HepG2 (cell line): ENCODE results near the gene PPP2R5E. TPM values are rescaled to one million over a fixed set of nuclear protein-coding genes. Genes with fewer than 3 reads are reported as not detected.

Experiments used
- ATAC-seq: fragments of 200-7000 bp; cut with Tn5 transposase; 3 replicates; pipeline ENCODE4 v1.9.1; 2020; ENCODE audit warnings: mild to moderate bottlenecking, moderate library complexity
- BruUV-seq: library from RNA; stranded (reverse); fragments of 400-500 nt; replicated peaks from 2 replicates; lab custom pipeline; 2021; lab: Mats Ljungman, UMichigan
- CTCF ChIA-PET: fragments of 300-600 bp; formaldehyde crosslinking; extraction: SDS; loops from one replicate; lab custom pipeline; 2021; ENCODE audit warnings: low total read pairs, inconsistent platforms, low intra/inter-chr PET ratio; lab: Yijun Ruan, JAX
- POLR2A ChIA-PET: fragments of 350-600 bp; sonication (Branson Sonifier 250); formaldehyde crosslinking; loops from one replicate; lab custom pipeline; 2020; ENCODE audit warnings: antibody characterized with exemption, inconsistent platforms; lab: Yijun Ruan, JAX
- DNase-seq: peaks from one replicate; pipeline ENCODE4 v3.0.0-alpha.2; 2015; ENCODE audit warnings: low spot score
- FAIRE-seq: peaks from 3 replicates; lab custom pipeline; 2011; peaks lifted over from hg19 to GRCh38; lab: Jason Lieb, UNC
- H2AFZ ChIP-seq: one replicate; pipeline ENCODE4 v1.6.1; 2011; ENCODE audit warnings: low read length, inconsistent platforms
- H3K27ac ChIP-seq: fragments of 300-600 bp; 3 replicates; pipeline ENCODE4 v1.8.0; 2011; ENCODE audit warnings: mixed run types, mild to moderate bottlenecking, mixed read lengths, low read length, inconsistent platforms; ENCODE audit not compliant: insufficient read depth; ENCODE audit errors: extremely low read length
- H3K27me3 ChIP-seq, 2 experiments: fragments of 200-600 bp in 1 of 2; 2 replicates in 1 of 2; 3 replicates in 1 of 2; pipeline versions ENCODE4 v1.6.0 to v1.8.0; 2011; ENCODE audit warnings: low read length in 2 of 2, mild to moderate bottlenecking in 2 of 2, moderate library complexity in 2 of 2, inconsistent platforms in 1 of 2; ENCODE audit not compliant: insufficient read depth in 2 of 2, control insufficient read depth in 1 of 2
- H3K36me3 ChIP-seq, 2 experiments: fragments of 200-600 bp in 1 of 2; replicated peaks in 1 of 2; 2 replicates in 1 of 2; 3 replicates in 1 of 2; pipeline versions ENCODE4 v1.5.1 to v1.8.0; 2011; ENCODE audit warnings: low read length in 2 of 2, inconsistent platforms in 1 of 2; ENCODE audit not compliant: insufficient read depth in 2 of 2, control insufficient read depth in 1 of 2
- H3K4me1 ChIP-seq: 2 replicates; pipeline ENCODE4 v1.5.1; 2012; ENCODE audit warnings: low read length, inconsistent platforms; ENCODE audit not compliant: insufficient read depth
- H3K4me2 ChIP-seq: 2 replicates; pipeline ENCODE4 v1.6.0; 2011; ENCODE audit warnings: low read depth, low read length, inconsistent platforms
- H3K4me3 ChIP-seq, 3 experiments: fragments of 200-600 bp in 1 of 3; sonication (generic), shearing (Covaris generic) in 1 of 3; replicated peaks in 1 of 3; 2 replicates each; pipeline ENCODE4 v1.5.1; 2011 to 2016; ENCODE audit warnings: low read length in 3 of 3, inconsistent platforms in 2 of 3, low read depth in 2 of 3, mild to moderate bottlenecking in 2 of 3, control low read depth in 1 of 3, mixed read lengths in 1 of 3; ENCODE audit not compliant: insufficient read depth in 1 of 3
- H3K79me2 ChIP-seq: one replicate; pipeline ENCODE4 v1.6.1; 2011; ENCODE audit warnings: low read length, inconsistent platforms; ENCODE audit not compliant: insufficient read depth
- H3K9ac ChIP-seq: 2 replicates; pipeline ENCODE4 v1.6.0; 2011; ENCODE audit warnings: mild to moderate bottlenecking, low read depth, low read length, inconsistent platforms; ENCODE audit not compliant: insufficient read depth
- H3K9me3 ChIP-seq: 2 replicates; pipeline ENCODE4 v1.5.1; 2012; ENCODE audit warnings: mild to moderate bottlenecking, low read length
- H4K20me1 ChIP-seq: 2 replicates; pipeline ENCODE4 v1.6.0; 2011; ENCODE audit warnings: inconsistent platforms, mild to moderate bottlenecking, low read length, moderate library complexity; ENCODE audit not compliant: insufficient read depth
- ARID3A ChIP-seq: IDR thresholded peaks from 2 replicates; pipeline ENCODE4 v1.6.1; 2012; ENCODE audit warnings: low read depth, low read length, improper control_type of control experiment
- ATF1 ChIP-seq: IDR thresholded peaks from 2 replicates; pipeline ENCODE4 v1.6.1; 2016; ENCODE audit warnings: mild to moderate bottlenecking, control low read depth
- FIP1L1 ChIP-seq: fragments of 200-400 bp; formaldehyde crosslinking; IDR thresholded peaks from 2 replicates; pipeline ENCODE4 v1.6.1; 2018; ENCODE audit warnings: low read depth, mild to moderate bottlenecking, low read length, moderate library complexity, borderline replicate concordance; ENCODE audit not compliant: insufficient read depth
- KDM4B ChIP-seq: sonication (generic); formaldehyde crosslinking; IDR thresholded peaks from 2 replicates; pipeline ENCODE4 v1.4.0; 2020; ENCODE audit warnings: missing genetic modification reagents
- NBN ChIP-seq: fragments of 450-650 bp; conservative IDR thresholded peaks from 2 replicates; pipeline ENCODE4 v1.6.1; 2017
- TBP ChIP-seq: sonication (generic); formaldehyde crosslinking; IDR thresholded peaks from 2 replicates; pipeline ENCODE4 v1.5.0; 2020; ENCODE audit warnings: missing genetic modification reagents
- ZNF709 ChIP-seq: sonication (generic); formaldehyde crosslinking; IDR thresholded peaks from 2 replicates; pipeline ENCODE4 v1.5.0; 2020; ENCODE audit warnings: mild to moderate bottlenecking, missing genetic modification reagents
- WGBS: methylation state at CpG from one replicate; pipeline ENCODE4 v1.1.6; 2017; ENCODE audit warnings: low lambda C conversion rate; 5-methylcytosine and 5-hydroxymethylcytosine counted together
- in situ Hi-C: cut with HindIII; loops from 2 replicates; pipeline ENCODE4 v1.10.0; 2017; ENCODE audit warnings: low pct_unique_long_range_greater_than_20kb; ENCODE audit not compliant: extremely low pct_ligation_motif_present
- intact Hi-C: fragments of 100-400 bp; cut with micrococcal nuclease; formaldehyde crosslinking; loops from one replicate; pipeline ENCODE4 v1.10.0; 2022; ENCODE audit not compliant: unreplicated experiment
- polyA plus RNA-seq, 8 experiments: library from polyadenylated mRNA; depleted of rRNA in 3 of 8; stranded (reverse) in 7 of 8; unstranded in 1 of 8; fragments of >200 nt; fragmentation: Illumina TruSeq in 4 of 8; extraction: Trizol in 4 of 8; gene quantifications; 2 replicates each; pipeline versions ENCODE4 v1.2.1 to v1.2.3, GENCODE V29; 2011 to 2016; ENCODE audit warnings: low read depth in 4 of 8, missing spikeins in 1 of 8, mixed read lengths in 1 of 8; ENCODE audit not compliant: insufficient read depth in 1 of 8
- total RNA-seq, 5 experiments: library from RNA; depleted of rRNA; stranded (reverse); fragments of >200 nt; fragmentation: Illumina TruSeq; extraction: Trizol; gene quantifications; 2 replicates each; pipeline ENCODE4 v1.2.3, GENCODE V29; 2016; ENCODE audit warnings: low read depth in 1 of 5
- TF ChIP-seq, protein P1 (sequence below): IDR thresholded peaks from 2 replicates; pipeline ENCODE4 v1.6.1; 2016; ENCODE audit warnings: low read depth
- TF ChIP-seq, protein P2 (sequence below): sonication (generic); formaldehyde crosslinking; IDR thresholded peaks from 2 replicates; pipeline ENCODE4 v1.4.0; 2020; ENCODE audit warnings: mild to moderate bottlenecking, missing genetic modification reagents
- TF ChIP-seq, protein P3 (sequence below): sonication (generic); formaldehyde crosslinking; IDR thresholded peaks from 2 replicates; pipeline ENCODE4 v1.8.0; 2023; ENCODE audit warnings: mild to moderate bottlenecking, missing genetic modification reagents
- TF ChIP-seq, protein P4 (sequence below): fragments of 450-650 bp; IDR thresholded peaks from 2 replicates; pipeline ENCODE4 v1.6.1; 2017; ENCODE audit warnings: mild to moderate bottlenecking

PPP2R5E gene
- total and polyA plus RNA-seq, 2 of the 13 experiments (the other 11 are each of a cell fraction or from before 2014, with no cell fraction given), result 8.9 to 11.0 TPM

DNA sequence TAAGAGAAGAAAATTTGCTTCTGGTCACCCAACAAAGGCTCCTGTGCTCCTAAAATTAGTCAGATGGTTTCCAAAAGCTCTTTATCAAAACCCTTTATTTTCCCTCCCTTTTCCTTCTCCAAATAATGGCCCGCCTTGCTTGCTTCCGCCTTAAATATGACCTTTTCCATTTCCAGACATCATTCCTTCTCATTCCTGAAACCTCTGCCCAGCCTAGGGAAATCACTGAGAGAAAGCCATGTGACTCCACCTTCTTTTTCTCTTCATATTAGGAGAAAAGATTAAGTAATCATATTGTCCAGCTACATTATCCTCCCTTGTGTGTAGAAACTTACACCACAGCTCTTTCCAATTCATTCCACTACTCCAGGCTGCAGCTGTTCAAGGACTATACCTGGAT lies 148.7 kb downstream of the PPP2R5E start:
- peaks cover 5% of the 10 kb centered on the region; the same call in 1 of the 2 replicates for H3K4me1 ChIP-seq
- no peak overlapping the region for H3K4me2 ChIP-seq
- H4K20me1 ChIP-seq, result no peaks in the 10 kb centered on the region
- H3K36me3 ChIP-seq, result peaks cover 4 to 16% of the 10 kb centered on the region in 2 experiments; a peak in 4 of 5 replicates
- no peak overlapping the region for H3K9ac ChIP-seq
- 96% methylated on average over 2 of the region's 2 CpGs for WGBS
- intact Hi-C loops, result no loop called here
- ATAC-seq (no peak), FAIRE-seq (no peak)
- no peak overlapping the region for H3K27ac ChIP-seq
- POLR2A ChIA-PET, result no interaction called here
- H3K79me2 ChIP-seq, result no peaks in the 10 kb centered on the region
- no peaks in the 10 kb centered on the region for H3K9me3 ChIP-seq
- H2AFZ ChIP-seq, result no peak overlapping the region
- BruUV-seq, result TSS peak; percentile 28
- in situ Hi-C loops, result loop anchor here (5.0 to 25.0 kb wide), 2 partner anchors 148 to 368 kb away; partner anchors contain the start of gene PPP2R5E
- H3K27me3 ChIP-seq, result no peaks in the 10 kb centered on the region
- no peak overlapping the region for H3K4me3 ChIP-seq
- CTCF ChIA-PET, result no interaction called here
- TF ChIP-seq NBN (no peak), ARID3A (no peak), ZNF709 (no peak), TBP (CRISPR knock-in tag) (no peak), ATF1 (CRISPR knock-in tag) (no peak), KDM4B (CRISPR knock-in tag) (no peak), FIP1L1 (no peak)
- TF ChIP-seq, protein P1, sequence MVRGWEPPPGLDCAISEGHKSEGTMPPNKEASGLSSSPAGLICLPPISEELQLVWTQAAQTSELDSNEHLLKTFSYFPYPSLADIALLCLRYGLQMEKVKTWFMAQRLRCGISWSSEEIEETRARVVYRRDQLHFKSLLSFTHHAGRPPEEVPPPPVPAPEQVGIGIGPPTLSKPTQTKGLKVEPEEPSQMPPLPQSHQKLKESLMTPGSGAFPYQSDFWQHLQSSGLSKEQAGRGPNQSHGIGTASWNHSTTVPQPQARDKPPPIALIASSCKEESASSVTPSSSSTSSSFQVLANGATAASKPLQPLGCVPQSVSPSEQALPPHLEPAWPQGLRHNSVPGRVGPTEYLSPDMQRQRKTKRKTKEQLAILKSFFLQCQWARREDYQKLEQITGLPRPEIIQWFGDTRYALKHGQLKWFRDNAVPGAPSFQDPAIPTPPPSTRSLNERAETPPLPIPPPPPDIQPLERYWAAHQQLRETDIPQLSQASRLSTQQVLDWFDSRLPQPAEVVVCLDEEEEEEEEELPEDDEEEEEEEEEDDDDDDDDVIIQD (CRISPR knock-in tag), result no peak
- TF ChIP-seq, protein P2, sequence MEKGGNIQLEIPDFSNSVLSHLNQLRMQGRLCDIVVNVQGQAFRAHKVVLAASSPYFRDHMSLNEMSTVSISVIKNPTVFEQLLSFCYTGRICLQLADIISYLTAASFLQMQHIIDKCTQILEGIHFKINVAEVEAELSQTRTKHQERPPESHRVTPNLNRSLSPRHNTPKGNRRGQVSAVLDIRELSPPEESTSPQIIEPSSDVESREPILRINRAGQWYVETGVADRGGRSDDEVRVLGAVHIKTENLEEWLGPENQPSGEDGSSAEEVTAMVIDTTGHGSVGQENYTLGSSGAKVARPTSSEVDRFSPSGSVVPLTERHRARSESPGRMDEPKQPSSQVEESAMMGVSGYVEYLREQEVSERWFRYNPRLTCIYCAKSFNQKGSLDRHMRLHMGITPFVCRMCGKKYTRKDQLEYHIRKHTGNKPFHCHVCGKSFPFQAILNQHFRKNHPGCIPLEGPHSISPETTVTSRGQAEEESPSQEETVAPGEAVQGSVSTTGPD, result no peak
- TF ChIP-seq, protein P3, sequence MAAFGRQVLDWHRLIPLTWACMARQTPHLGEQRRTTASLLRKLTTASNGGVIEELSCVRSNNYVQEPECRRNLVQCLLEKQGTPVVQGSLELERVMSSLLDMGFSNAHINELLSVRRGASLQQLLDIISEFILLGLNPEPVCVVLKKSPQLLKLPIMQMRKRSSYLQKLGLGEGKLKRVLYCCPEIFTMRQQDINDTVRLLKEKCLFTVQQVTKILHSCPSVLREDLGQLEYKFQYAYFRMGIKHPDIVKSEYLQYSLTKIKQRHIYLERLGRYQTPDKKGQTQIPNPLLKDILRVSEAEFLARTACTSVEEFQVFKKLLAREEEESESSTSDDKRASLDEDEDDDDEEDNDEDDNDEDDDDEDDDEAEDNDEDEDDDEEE (CRISPR knock-in tag), result no peak
- TF ChIP-seq, protein P4, sequence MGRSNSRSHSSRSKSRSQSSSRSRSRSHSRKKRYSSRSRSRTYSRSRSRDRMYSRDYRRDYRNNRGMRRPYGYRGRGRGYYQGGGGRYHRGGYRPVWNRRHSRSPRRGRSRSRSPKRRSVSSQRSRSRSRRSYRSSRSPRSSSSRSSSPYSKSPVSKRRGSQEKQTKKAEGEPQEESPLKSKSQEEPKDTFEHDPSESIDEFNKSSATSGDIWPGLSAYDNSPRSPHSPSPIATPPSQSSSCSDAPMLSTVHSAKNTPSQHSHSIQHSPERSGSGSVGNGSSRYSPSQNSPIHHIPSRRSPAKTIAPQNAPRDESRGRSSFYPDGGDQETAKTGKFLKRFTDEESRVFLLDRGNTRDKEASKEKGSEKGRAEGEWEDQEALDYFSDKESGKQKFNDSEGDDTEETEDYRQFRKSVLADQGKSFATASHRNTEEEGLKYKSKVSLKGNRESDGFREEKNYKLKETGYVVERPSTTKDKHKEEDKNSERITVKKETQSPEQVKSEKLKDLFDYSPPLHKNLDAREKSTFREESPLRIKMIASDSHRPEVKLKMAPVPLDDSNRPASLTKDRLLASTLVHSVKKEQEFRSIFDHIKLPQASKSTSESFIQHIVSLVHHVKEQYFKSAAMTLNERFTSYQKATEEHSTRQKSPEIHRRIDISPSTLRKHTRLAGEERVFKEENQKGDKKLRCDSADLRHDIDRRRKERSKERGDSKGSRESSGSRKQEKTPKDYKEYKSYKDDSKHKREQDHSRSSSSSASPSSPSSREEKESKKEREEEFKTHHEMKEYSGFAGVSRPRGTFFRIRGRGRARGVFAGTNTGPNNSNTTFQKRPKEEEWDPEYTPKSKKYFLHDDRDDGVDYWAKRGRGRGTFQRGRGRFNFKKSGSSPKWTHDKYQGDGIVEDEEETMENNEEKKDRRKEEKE, result no peak
- TF ChIP-seq, all 625 proteins: peak for 0
- no peak for DNase-seq
